Fibroblast of pulmonary artery (primary cell): ENCODE data around the gene BBOF1.
"Not testable (repeated sequence)": the region's sequence is repeated elsewhere in the genome, so short reads cannot be mapped to it uniquely, and the experiment has no call there.

Source experiments
- DNase-seq: peaks from one replicate; pipeline ENCODE4 v3.0.0-alpha.2; 2010; ENCODE audit warnings: low read depth
- H3K4me3 ChIP-seq: replicated peaks from 2 replicates; pipeline ENCODE4 v1.5.1; 2011; ENCODE audit warnings: low read depth, mild to moderate bottlenecking, control low read depth, low read length, moderate library complexity
- CTCF ChIP-seq: IDR thresholded peaks from 2 replicates; pipeline ENCODE4 v1.5.1; 2011; ENCODE audit warnings: mild to moderate bottlenecking, control low read depth, low read length, inconsistent platforms; ENCODE audit errors: missing control alignments

The BBOF1 gene

GRCh38 chr14:74089251-74090020, 70.3 kb downstream of the BBOF1 start:
- H3K4me3 ChIP-seq = no peak overlapping the region
- no peak for TF ChIP-seq CTCF
- no peak for DNase-seq

GRCh38 chr14:74105381-74105780, 86.2 kb downstream of the BBOF1 start:
- no peak for DNase-seq
- no peak overlapping the region for H3K4me3 ChIP-seq
- no peak for TF ChIP-seq CTCF

- TF ChIP-seq CTCF = no peak
- no peak for DNase-seq
- H3K4me3 ChIP-seq = no peak overlapping the region
Measured at GRCh38 chr14:74109369-74109768, 90.2 kb downstream of the BBOF1 start.

- H3K4me3 ChIP-seq = not testable (repeated sequence)
- DNase-seq = peak; percentile 81
- peak; percentile 62 for TF ChIP-seq CTCF
Measured at GRCh38 chr14:74111395-74112216, 92.5 kb downstream of the BBOF1 start.
